SK-N-SH (cell line): ENCODE data around the gene ST6GALNAC1. TPM values are rescaled to one million over a fixed set of nuclear protein-coding genes. Genes with fewer than 3 reads are reported as not detected.

ENCODE experiments used
- CTCF ChIA-PET: fragments of 300-600, 350-600 bp; formaldehyde crosslinking; extraction: SDS; loops from one replicate; lab custom pipeline; 2021; lab: Yijun Ruan, JAX
- POLR2A ChIA-PET: fragments of 350-600 bp; sonication (Branson Sonifier 250); formaldehyde crosslinking; extraction: SDS; loops from one replicate; lab custom pipeline; 2020; ENCODE audit warnings: antibody characterized with exemption, inconsistent platforms; lab: Yijun Ruan, JAX
- DNase-seq: peaks from one replicate; pipeline ENCODE4 v3.0.0; 2012
- H2AFZ ChIP-seq: fragments of 200-600 bp; sonication (generic); 2 replicates; pipeline ENCODE4 v1.8.1; 2016; ENCODE audit warnings: antibody characterized with exemption, mild to moderate bottlenecking, low read depth
- H3F3A ChIP-seq: fragments of 200-600 bp; sonication (generic); replicated peaks from 2 replicates; pipeline ENCODE3; 2016; ENCODE audit warnings: antibody characterized with exemption, mild to moderate bottlenecking; ENCODE audit not compliant: insufficient read depth
- H3K27ac ChIP-seq, 2 experiments: fragments of 200-500 bp in 1 of 2; fragments of 200-600 bp in 1 of 2; sonication (Bioruptor generic) in 1 of 2; sonication (generic), shearing (Covaris generic) in 1 of 2; 2 replicates each; pipeline versions ENCODE4 v1.5.1 to v1.6.1; 2014 to 2016; ENCODE audit warnings: low read depth in 2 of 2, inconsistent platforms in 1 of 2, low read length in 1 of 2, mild to moderate bottlenecking in 1 of 2, mixed read lengths in 1 of 2
- H3K27me3 ChIP-seq: fragments of 200-600 bp; sonication (generic), shearing (Covaris generic); 2 replicates; pipeline ENCODE4 v1.6.1; 2016; ENCODE audit warnings: mixed run types; ENCODE audit not compliant: insufficient read depth
- H3K36me3 ChIP-seq, 2 experiments: fragments of 200-500 bp in 1 of 2; fragments of 200-600 bp in 1 of 2; sonication (Bioruptor generic) in 1 of 2; sonication (generic) in 1 of 2; replicated peaks in 1 of 2; 2 replicates each; pipeline versions ENCODE3 to v1.5.1; 2014 to 2016; ENCODE audit warnings: low read length in 1 of 2, mild to moderate bottlenecking in 1 of 2; ENCODE audit not compliant: insufficient read depth in 2 of 2, control insufficient read depth in 1 of 2
- H3K4me1 ChIP-seq, 2 experiments: fragments of 200-500 bp in 1 of 2; fragments of 200-600 bp in 1 of 2; sonication (Bioruptor generic) in 1 of 2; sonication (generic), shearing (Covaris generic) in 1 of 2; 2 replicates each; pipeline versions ENCODE4 v1.5.1 to v1.6.1; 2014 to 2016; ENCODE audit warnings: low read depth in 1 of 2, low read length in 1 of 2, mixed run types in 1 of 2; ENCODE audit not compliant: insufficient read depth in 2 of 2, control insufficient read depth in 1 of 2
- H3K4me2 ChIP-seq: fragments of 200-600 bp; sonication (generic), shearing (Covaris generic); 2 replicates; pipeline ENCODE4 v1.6.1; 2017; ENCODE audit warnings: mixed run types
- H3K4me3 ChIP-seq, 2 experiments: fragments of 200-500 bp in 1 of 2; fragments of 200-600 bp in 1 of 2; sonication (Bioruptor generic) in 1 of 2; sonication (generic), shearing (Covaris generic) in 1 of 2; 2 replicates each; pipeline versions ENCODE4 v1.5.1 to v1.8.1; 2014 to 2016; ENCODE audit warnings: low read depth in 2 of 2, inconsistent platforms in 1 of 2, low read length in 1 of 2, mild to moderate bottlenecking in 1 of 2, mixed read lengths in 1 of 2, moderate library complexity in 1 of 2
- H3K79me2 ChIP-seq: fragments of 200-600 bp; sonication (generic); 2 replicates; pipeline ENCODE4 v1.8.1; 2017; ENCODE audit warnings: mild to moderate bottlenecking; ENCODE audit not compliant: insufficient read depth
- H3K9ac ChIP-seq: fragments of 200-600 bp; sonication (generic); 2 replicates; pipeline ENCODE4 v1.6.1; 2017; ENCODE audit warnings: mixed run types
- H3K9me2 ChIP-seq: fragments of 200-600 bp; sonication (generic); 2 replicates; pipeline ENCODE4 v1.6.1; 2017; ENCODE audit warnings: mixed run types
- H3K9me3 ChIP-seq: fragments of 200-600 bp; sonication (generic); 2 replicates; pipeline ENCODE4 v1.6.1; 2017; ENCODE audit warnings: mixed run types, mild to moderate bottlenecking, moderate library complexity
- H4K20me1 ChIP-seq: fragments of 200-600 bp; sonication (generic); 2 replicates; pipeline ENCODE4 v1.6.1; 2017; ENCODE audit warnings: mild to moderate bottlenecking, mixed run types; ENCODE audit not compliant: insufficient read depth
- CTCF ChIP-seq: fragments of 200-600 bp; sonication (generic); IDR thresholded peaks from 2 replicates; pipeline ENCODE4 v1.6.1; 2017; ENCODE audit warnings: antibody characterized with exemption, mild to moderate bottlenecking, moderate library complexity
- EP300 ChIP-seq, 2 experiments: IDR thresholded peaks; 2 replicates each; pipeline versions ENCODE4 v1.4.0 to v1.6.1; 2012; ENCODE audit warnings: borderline replicate concordance in 1 of 2, low read depth in 1 of 2, low read length in 1 of 2
- EZH2phosphoT487 ChIP-seq: fragments of 200-600 bp; sonication (generic); IDR thresholded peaks from 2 replicates; pipeline ENCODE4 v1.6.1; 2017; ENCODE audit warnings: low read depth, mixed run types, mild to moderate bottlenecking, antibody characterized with exemption, moderate library complexity, borderline replicate concordance
- FOSL2 ChIP-seq: IDR thresholded peaks from 2 replicates; pipeline ENCODE4 v1.4.0; 2012; ENCODE audit warnings: low read depth, mild to moderate bottlenecking, moderate library complexity, borderline replicate concordance
- FOXJ3 ChIP-seq: sonication (generic); formaldehyde crosslinking; IDR thresholded peaks from 2 replicates; pipeline ENCODE4 v1.5.1; 2020; ENCODE audit warnings: mild to moderate bottlenecking, missing genetic modification reagents
- GATA2 ChIP-seq: sonication (generic); formaldehyde crosslinking; IDR thresholded peaks from 2 replicates; pipeline ENCODE4 v1.5.0; 2020; ENCODE audit warnings: mild to moderate bottlenecking, missing genetic modification reagents
- IRF3 ChIP-seq: fragments of 150-350 bp; IDR thresholded peaks from 2 replicates; pipeline ENCODE4 v1.6.1; 2016; ENCODE audit warnings: mild to moderate bottlenecking, low read depth, low read length
- JUND ChIP-seq: IDR thresholded peaks from 2 replicates; pipeline ENCODE4 v1.4.0; 2012
- MEF2A ChIP-seq: IDR thresholded peaks from 2 replicates; pipeline ENCODE4 v1.4.0; 2012; ENCODE audit warnings: low read depth, borderline replicate concordance
- MXI1 ChIP-seq: IDR thresholded peaks from 2 replicates; pipeline ENCODE4 v1.6.1; 2012; ENCODE audit warnings: mild to moderate bottlenecking, low read depth, low read length, improper control_type of control experiment
- RCOR1 ChIP-seq: fragments of 150-350 bp; IDR thresholded peaks from 2 replicates; pipeline ENCODE4 v1.6.1; 2017; ENCODE audit warnings: antibody characterized with exemption, low read length
- RFX5 ChIP-seq: IDR thresholded peaks from 2 replicates; pipeline ENCODE4 v1.6.1; 2012; ENCODE audit warnings: mild to moderate bottlenecking, improper control_type of control experiment, low read length
- SIN3A ChIP-seq: IDR thresholded peaks from 2 replicates; pipeline ENCODE4 v1.6.1; 2012; ENCODE audit warnings: low read depth, mild to moderate bottlenecking, low read length, moderate library complexity, borderline replicate concordance
- SMC3 ChIP-seq: IDR thresholded peaks from 2 replicates; pipeline ENCODE4 v1.6.1; 2012; ENCODE audit warnings: low read depth, low read length, improper control_type of control experiment
- TAF1 ChIP-seq: IDR thresholded peaks from 2 replicates; pipeline ENCODE4 v1.6.1; 2012; ENCODE audit warnings: low read depth, mild to moderate bottlenecking, low read length, moderate library complexity, borderline replicate concordance
- TCF12 ChIP-seq: IDR thresholded peaks from 2 replicates; pipeline ENCODE4 v1.4.0; 2012
- ZBTB33 ChIP-seq: IDR thresholded peaks from 2 replicates; pipeline ENCODE4 v1.4.0; 2012; ENCODE audit warnings: low read depth, borderline replicate concordance
- WGBS: methylation state at CpG from one replicate; pipeline ENCODE4 v1.1.6; 2017; ENCODE audit warnings: low lambda C conversion rate; 5-methylcytosine and 5-hydroxymethylcytosine counted together
- polyA plus RNA-seq, 3 experiments: library from polyadenylated mRNA; depleted of rRNA; stranded (reverse); fragments of >200 nt; gene quantifications; 2 replicates each; pipeline ENCODE4 v1.2.3, GENCODE V29; 2012

The ST6GALNAC1 gene
- polyA plus RNA-seq, 1 of the 3 experiments (the other 2 are of a cell fraction), result not detected

GRCh38 chr17:76594690-76595089, 48.9 kb downstream of the ST6GALNAC1 start:
- Histone ChIP-seq H3F3A (no peaks in the 10 kb centered on the region), H3K9me3 (no peaks in the 10 kb centered on the region), H3K9me2 (no peaks in the 10 kb centered on the region), H3K9ac (no peak overlapping the region), H3K4me1 (no peaks in the 10 kb centered on the region; a peak in 1 of 4 replicates), H4K20me1 (no peaks in the 10 kb centered on the region), H3K27ac (no peak overlapping the region), H3K4me3 (no peak overlapping the region), H2AFZ (no peak overlapping the region), H3K4me2 (no peak overlapping the region), H3K36me3 (no peaks in the 10 kb centered on the region), H3K79me2 (no peaks in the 10 kb centered on the region), H3K27me3 (no peaks in the 10 kb centered on the region)
- ChIA-PET POLR2A (no interaction called here), CTCF (interaction anchor here (0.9 to 10.4 kb wide), 8 partner anchors 9 to 120 kb away, joined by 3 to 78 read pairs (median 4); partner anchors contain the start of gene ST6GALNAC2)
- no peak for DNase-seq
- TF ChIP-seq SMC3 (no peak), TAF1 (no peak), TCF12 (no peak), SIN3A (no peak), ZBTB33 (no peak), JUND (no peak), EZH2phosphoT487 (no peak), MEF2A (no peak), EP300 (IDR thresholded peaks at IDR 0.05; ENCODE audit: borderline replicate concordance in 1 of 2, low read depth in 1 of 2, low read length in 1 of 2) (no peak), FOSL2 (no peak), RCOR1 (no peak), CTCF (no peak), FOXJ3 (CRISPR knock-in tag) (no peak), MXI1 (no peak), IRF3 (no peak), RFX5 (no peak), GATA2 (CRISPR knock-in tag) (no peak)
- WGBS, result 84% methylated on average over 3 of the region's 3 CpGs
